K562 (cell line): ENCODE measurements around the gene PITRM1. TPM values are rescaled to one million over a fixed set of nuclear protein-coding genes. Genes with fewer than 3 reads are reported as not detected.

Source experiments
- AFF1 ChIP-seq, 2 experiments: fragments of 450-650 bp; IDR thresholded peaks; 2 replicates each; pipeline ENCODE4 v1.6.1; 2018; ENCODE audit warnings: mild to moderate bottlenecking in 2 of 2, low read depth in 1 of 2; ENCODE audit not compliant: partially characterized antibody in 2 of 2
- ASH1L ChIP-seq: fragments of 450-650 bp; IDR thresholded peaks from 2 replicates; pipeline ENCODE4 v1.6.1; 2018; ENCODE audit warnings: borderline replicate concordance, mild to moderate bottlenecking, low read depth; ENCODE audit not compliant: partially characterized antibody
- CBFA2T2 ChIP-seq: fragments of 450-650 bp; conservative IDR thresholded peaks from 2 replicates; pipeline ENCODE4 v1.6.1; 2017; ENCODE audit warnings: mild to moderate bottlenecking
- CC2D1A ChIP-seq: fragments of 450-650 bp; IDR thresholded peaks from 2 replicates; pipeline ENCODE4 v1.6.1; 2017; ENCODE audit warnings: mild to moderate bottlenecking
- CCAR2 ChIP-seq: fragments of 200-400 bp; formaldehyde crosslinking; IDR thresholded peaks from 2 replicates; pipeline ENCODE4 v1.6.1; 2017; ENCODE audit warnings: mild to moderate bottlenecking, low read depth, low read length
- CXXC5 ChIP-seq: fragments of 250-450 bp; sonication (Bioruptor Pico); IDR thresholded peaks from 2 replicates; pipeline ENCODE4 v1.8.0; 2022; ENCODE audit warnings: inconsistent platforms, mild to moderate bottlenecking, moderate library complexity
- E2F1 ChIP-seq: sonication (generic); formaldehyde crosslinking; IDR thresholded peaks from 2 replicates; pipeline ENCODE4 v1.8.1; 2023; ENCODE audit warnings: mild to moderate bottlenecking, missing genetic modification reagents, moderate library complexity
- ETV5 ChIP-seq: sonication (generic); formaldehyde crosslinking; IDR thresholded peaks from 2 replicates; pipeline ENCODE4 v1.4.0; 2020; ENCODE audit warnings: low read depth, mild to moderate bottlenecking, missing genetic modification reagents
- FOXJ2 ChIP-seq: fragments of 200-800 bp; sonication (Bioruptor generic); IDR thresholded peaks from 2 replicates; pipeline ENCODE4 v1.6.1; 2016; ENCODE audit warnings: missing genetic modification characterization, missing compliant biosample characterization
- KHSRP ChIP-seq: fragments of 450-650 bp; IDR thresholded peaks from 2 replicates; pipeline ENCODE4 v1.6.1; 2017
- L3MBTL2 ChIP-seq: fragments of 450-650 bp; IDR thresholded peaks from 2 replicates; pipeline ENCODE4 v1.6.1; 2016; ENCODE audit warnings: mild to moderate bottlenecking, moderate library complexity
- MCM2 ChIP-seq: fragments of 450-650 bp; IDR thresholded peaks from 2 replicates; pipeline ENCODE4 v1.6.1; 2017; ENCODE audit warnings: low read depth, mild to moderate bottlenecking
- NCOA6 ChIP-seq: fragments of 450-650 bp; IDR thresholded peaks from 2 replicates; pipeline ENCODE4 v1.6.1; 2017; ENCODE audit warnings: mild to moderate bottlenecking
- NFIC ChIP-seq: fragments of 450-650 bp; IDR thresholded peaks from 2 replicates; pipeline ENCODE4 v1.6.1; 2017; ENCODE audit warnings: mild to moderate bottlenecking, inconsistent platforms
- POLR2H ChIP-seq: IDR thresholded peaks from 2 replicates; pipeline ENCODE4 v1.6.1; 2016; ENCODE audit warnings: missing genetic modification characterization, low read depth, mild to moderate bottlenecking, control low read depth, missing compliant biosample characterization, moderate library complexity
- PYGO2 ChIP-seq: fragments of 450-650 bp; IDR thresholded peaks from 2 replicates; pipeline ENCODE4 v1.6.1; 2016; ENCODE audit warnings: mild to moderate bottlenecking, missing genetic modification characterization, moderate library complexity, missing compliant biosample characterization
- RAD21 ChIP-seq, 2 experiments: fragments of 250-450 bp in 1 of 2; fragments of 450-650 bp in 1 of 2; sonication (Bioruptor Pico) in 1 of 2; formaldehyde crosslinking in 1 of 2; IDR thresholded peaks in 1 of 2; conservative IDR thresholded peaks in 1 of 2; 2 replicates each; pipeline versions ENCODE4 v1.4.0 to v1.8.0; 2020 to 2022; ENCODE audit warnings: mild to moderate bottlenecking in 2 of 2, moderate library complexity in 1 of 2
- SNIP1 ChIP-seq: fragments of 450-650 bp; IDR thresholded peaks from 2 replicates; pipeline ENCODE4 v1.7.1; 2017; ENCODE audit warnings: low read depth, mild to moderate bottlenecking
- SRF ChIP-seq, 2 experiments: fragments of 250-450, 450-650 bp in 1 of 2; sonication (Bioruptor Pico) in 1 of 2; sonication (generic) in 1 of 2; formaldehyde crosslinking; IDR thresholded peaks; 2 replicates each; pipeline versions ENCODE4 v1.5.0 to v1.5.1; 2020 to 2022; ENCODE audit warnings: mild to moderate bottlenecking in 1 of 2, missing genetic modification reagents in 1 of 2
- SRSF3 ChIP-seq: fragments of 200-400 bp; formaldehyde crosslinking; IDR thresholded peaks from 2 replicates; pipeline ENCODE4 v1.6.1; 2016; ENCODE audit warnings: mild to moderate bottlenecking, low read length, moderate library complexity; ENCODE audit not compliant: insufficient read depth
- THAP7 ChIP-seq: fragments of 250-450 bp; sonication (Bioruptor Pico); IDR thresholded peaks from 2 replicates; pipeline ENCODE4 v1.5.0; 2021
- THRAP3 ChIP-seq: fragments of 450-650 bp; IDR thresholded peaks from 2 replicates; pipeline ENCODE4 v1.6.1; 2016; ENCODE audit warnings: mild to moderate bottlenecking, inconsistent platforms, borderline replicate concordance
- ZC3H11A ChIP-seq: IDR thresholded peaks from 2 replicates; pipeline ENCODE4 v1.6.1; 2012; ENCODE audit warnings: low read depth, low read length, improper control_type of control experiment
- ZNF124 ChIP-seq: sonication (generic); formaldehyde crosslinking; IDR thresholded peaks from 2 replicates; pipeline ENCODE4 v1.8.1; 2022; ENCODE audit warnings: missing genetic modification reagents
- ZNF175 ChIP-seq: fragments of 200-800 bp; sonication (Bioruptor generic); IDR thresholded peaks from 2 replicates; pipeline ENCODE4 v1.6.1; 2016; ENCODE audit warnings: low read depth, mild to moderate bottlenecking, missing genetic modification characterization, missing compliant biosample characterization
- polyA plus RNA-seq, 8 experiments: library from polyadenylated mRNA; depleted of rRNA in 4 of 8; stranded (reverse) in 5 of 8; unstranded in 3 of 8; fragments of >200 nt; fragmentation: Nextera tagmentation in 2 of 8; fragmentation: Illumina TruSeq in 1 of 8; extraction: Ambion mirVana in 2 of 8; extraction: Trizol in 1 of 8; gene quantifications; 2 replicates each; pipeline versions ENCODE4 v1.2.1 to v1.2.3, GENCODE V29; 2011 to 2014; ENCODE audit warnings: inconsistent platforms in 1 of 8, missing spikeins in 1 of 8
- total RNA-seq, 7 experiments: library from RNA; depleted of rRNA in 6 of 7; stranded (reverse); fragments of >200 nt in 6 of 7; fragmentation: Illumina TruSeq in 2 of 7; extraction: Trizol in 2 of 7; gene quantifications; 2 replicates each; pipeline versions ENCODE4 v1.2.1 to v1.2.3, GENCODE V29; 2011 to 2021; ENCODE audit warnings: low replicate concordance in 1 of 7

PITRM1 gene
- total and polyA plus RNA-seq, 9 of the 15 experiments (the other 6 are each of a cell fraction or from before 2014, with no cell fraction given): 21.1 to 70.4 (median 39.7) TPM

- TF ChIP-seq CBFA2T2: 0 out of 2 replicates have a peak, but pooled peaks have one; percentile 12
- TF ChIP-seq KHSRP: no peak
- no peak for TF ChIP-seq FOXJ2
- TF ChIP-seq ZNF175 (CRISPR knock-in tag): no peak
- peak; percentile 41; the same call in 1 of the 2 replicates for TF ChIP-seq CXXC5 (CRISPR knock-in tag)
- TF ChIP-seq ZNF124 (CRISPR knock-in tag): no peak
- no peak for TF ChIP-seq PYGO2 (tag)
- TF ChIP-seq NFIC: no peak
- no peak for TF ChIP-seq THRAP3
- TF ChIP-seq SNIP1: no peak
- TF ChIP-seq RAD21 (CRISPR knock-in tag; conservative IDR thresholded peaks at IDR 0.05 in 1 of 2, IDR thresholded peaks at IDR 0.05 in 1 of 2): peak; percentile 85 to 90
- TF ChIP-seq CC2D1A: 0 out of 2 replicates have a peak, but pooled peaks have one; percentile 22
- no peak for TF ChIP-seq THAP7
- no peak for TF ChIP-seq CCAR2
- no peak for TF ChIP-seq SRF (CRISPR knock-in tag; IDR thresholded peaks at IDR 0.05)
- no peak for TF ChIP-seq SRSF3
- TF ChIP-seq POLR2H (tag): no peak
- no peak for TF ChIP-seq NCOA6
- TF ChIP-seq ETV5: no peak
- no peak for TF ChIP-seq ZC3H11A
- no peak for TF ChIP-seq AFF1 (IDR thresholded peaks at IDR 0.05; ENCODE audit: low read depth in 1 of 2, partially characterized antibody in 2 of 2)
- no peak for TF ChIP-seq MCM2
- TF ChIP-seq ASH1L: no peak
- TF ChIP-seq L3MBTL2: peak; percentile 74; the same call in 1 of the 2 replicates
- TF ChIP-seq E2F1 (CRISPR knock-in tag): no peak
Observed at GRCh38 chr10:3197348-3198003, 24.9 kb upstream of the PITRM1 start (continued).
